Endothelial cell of umbilical vein (primary cell): ENCODE results near the gene PAPOLA. TPM values are rescaled to one million over a fixed set of nuclear protein-coding genes. Genes with fewer than 3 reads are reported as not detected.

Experiments used
- BruUV-seq: library from RNA; stranded (reverse); fragments of 400-500 nt; replicated peaks from 2 replicates; lab custom pipeline; 2021; lab: Mats Ljungman, UMichigan
- CTCF ChIA-PET: fragments of 300-600, 350-600 bp; sonication (Branson Sonifier 250); formaldehyde crosslinking; loops from one replicate; lab custom pipeline; 2021; ENCODE audit warnings: antibody characterized with exemption, inconsistent platforms; lab: Charles Lee
- POLR2A ChIA-PET: fragments of 300-600, 350-600 bp; sonication (Branson Sonifier 250); formaldehyde crosslinking; loops from one replicate; lab custom pipeline; 2021; ENCODE audit warnings: antibody characterized with exemption, inconsistent platforms; lab: Charles Lee
- DNase-seq: peaks from one replicate; pipeline ENCODE4 v3.0.0-alpha.2; 2011; ENCODE audit warnings: low read depth, low spot score
- FAIRE-seq: peaks from 2 replicates; lab custom pipeline; 2011; peaks lifted over from hg19 to GRCh38; lab: Jason Lieb, UNC
- H2AFZ ChIP-seq: 2 replicates; pipeline ENCODE4 v1.6.0; 2012; ENCODE audit warnings: low read depth, low read length, control low read depth, inconsistent platforms
- H3K27ac ChIP-seq: 2 replicates; pipeline ENCODE4 v1.5.1; 2011; ENCODE audit warnings: low read depth, mild to moderate bottlenecking, control low read depth, low read length, moderate library complexity; ENCODE audit not compliant: insufficient read depth
- H3K27me3 ChIP-seq, 2 experiments: 2 replicates each; pipeline versions ENCODE4 v1.6.0 to v1.6.1; 2011; ENCODE audit warnings: low read length in 2 of 2, mixed read lengths in 1 of 2; ENCODE audit not compliant: control insufficient read depth in 2 of 2, insufficient read depth in 2 of 2
- H3K36me3 ChIP-seq, 2 experiments: 2 replicates in 1 of 2; 3 replicates in 1 of 2; pipeline ENCODE4 v1.5.1; 2011; ENCODE audit warnings: low read length in 2 of 2, mild to moderate bottlenecking in 1 of 2, moderate library complexity in 1 of 2; ENCODE audit not compliant: control insufficient read depth in 2 of 2, insufficient read depth in 2 of 2; ENCODE audit errors: extremely low read depth in 1 of 2
- H3K4me1 ChIP-seq: 3 replicates; pipeline ENCODE4 v1.5.1; 2011; ENCODE audit warnings: mild to moderate bottlenecking, low read length; ENCODE audit not compliant: control insufficient read depth, insufficient read depth; ENCODE audit errors: extremely low read depth
- H3K4me2 ChIP-seq: 2 replicates; pipeline ENCODE4 v1.6.1; 2011; ENCODE audit warnings: low read length, control low read depth, mixed read lengths; ENCODE audit not compliant: insufficient read depth
- H3K4me3 ChIP-seq, 3 experiments: fragments of 200-600 bp in 1 of 3; sonication (generic), shearing (Covaris generic) in 1 of 3; replicated peaks in 1 of 3; 2 replicates each; pipeline ENCODE4 v1.5.1; 2011 to 2016; ENCODE audit warnings: control low read depth in 3 of 3, low read length in 3 of 3, mild to moderate bottlenecking in 2 of 3, inconsistent platforms in 1 of 3, low read depth in 1 of 3, moderate library complexity in 1 of 3; ENCODE audit not compliant: insufficient read depth in 1 of 3
- H3K79me2 ChIP-seq: 2 replicates; pipeline ENCODE4 v1.6.0; 2012; ENCODE audit warnings: low read length, inconsistent platforms; ENCODE audit not compliant: control insufficient read depth, insufficient read depth
- H3K9ac ChIP-seq: replicated peaks from 2 replicates; pipeline ENCODE3; 2011; ENCODE audit warnings: low read length, control low read depth; ENCODE audit not compliant: insufficient read depth; ENCODE audit errors: extremely low read depth
- H3K9me1 ChIP-seq: replicated peaks from 3 replicates; pipeline ENCODE4 v1.6.0; 2011; ENCODE audit warnings: mild to moderate bottlenecking, low read length; ENCODE audit not compliant: control insufficient read depth, insufficient read depth; ENCODE audit errors: extremely low read depth
- H3K9me3 ChIP-seq: replicated peaks from 2 replicates; pipeline ENCODE4 v1.5.1; 2012; ENCODE audit warnings: low read length, inconsistent platforms; ENCODE audit not compliant: control insufficient read depth, insufficient read depth
- H4K20me1 ChIP-seq: replicated peaks from 2 replicates; pipeline ENCODE3; 2011; ENCODE audit warnings: mild to moderate bottlenecking, low read length; ENCODE audit not compliant: control insufficient read depth, insufficient read depth; ENCODE audit errors: extremely low read depth
- CTCF ChIP-seq, 2 donors: IDR thresholded peaks; 1 replicate in 1 of 2; 2 replicates in 1 of 2; pipeline ENCODE4 v1.5.1; 2011; ENCODE audit warnings: low read length in 2 of 2, mild to moderate bottlenecking in 2 of 2, moderate library complexity in 2 of 2, control low read depth in 1 of 2, inconsistent platforms in 1 of 2, low read depth in 1 of 2; ENCODE audit not compliant: insufficient read depth in 1 of 2; ENCODE audit errors: extremely low read depth in 1 of 2
- EZH2 ChIP-seq: IDR thresholded peaks from 2 replicates; pipeline ENCODE4 v1.6.1; 2012; ENCODE audit warnings: borderline replicate concordance, low read depth, mild to moderate bottlenecking, moderate library complexity, low read length, inconsistent platforms; ENCODE audit not compliant: severe bottlenecking
- FOS ChIP-seq: IDR thresholded peaks from 2 replicates; pipeline ENCODE4 v1.6.1; 2011; ENCODE audit warnings: mild to moderate bottlenecking, low read length, moderate library complexity, borderline replicate concordance; ENCODE audit not compliant: insufficient read depth
- GATA2 ChIP-seq: IDR thresholded peaks from 2 replicates; pipeline ENCODE4 v1.7.0; 2011; ENCODE audit warnings: low read depth, mild to moderate bottlenecking, moderate library complexity, mixed read lengths, low read length; ENCODE audit not compliant: insufficient read length, insufficient read depth
- JUN ChIP-seq: IDR thresholded peaks from 2 replicates; pipeline ENCODE4 v1.6.1; 2011; ENCODE audit warnings: borderline replicate concordance, low read depth; ENCODE audit not compliant: insufficient read length, insufficient read depth
- MAX ChIP-seq: IDR thresholded peaks from 2 replicates; pipeline ENCODE4 v1.6.1; 2011; ENCODE audit not compliant: insufficient read depth, insufficient read length
- MYC ChIP-seq: IDR thresholded peaks from one replicate; pipeline ENCODE4 v1.6.1; 2011; ENCODE audit warnings: mild to moderate bottlenecking, low read depth, low read length
- POLR2A ChIP-seq: IDR thresholded peaks from 2 replicates; pipeline ENCODE4 v1.6.1; 2012; ENCODE audit warnings: low read depth, mild to moderate bottlenecking, control low read depth, low read length
- POLR2AphosphoS5 ChIP-seq: IDR thresholded peaks from 2 replicates; pipeline ENCODE4 v1.6.1; 2012; ENCODE audit warnings: low read depth, mild to moderate bottlenecking, control low read depth, low read length, moderate library complexity; ENCODE audit not compliant: insufficient read depth
- dilution Hi-C: fragments of 300-500 bp; cut with MboI; formaldehyde crosslinking; loops from one replicate; pipeline ENCODE4 v1.15.0; 2019; ENCODE audit warnings: low sequenced_read_pairs; ENCODE audit not compliant: extremely low pct_ligation_motif_present
- intact Hi-C: fragments of 100-400 bp; cut with micrococcal nuclease; formaldehyde crosslinking; loops from one replicate; pipeline ENCODE4 v1.10.0; 2022
- polyA plus RNA-seq, 4 experiments: library from polyadenylated mRNA; depleted of rRNA in 3 of 4; stranded (reverse) in 3 of 4; unstranded in 1 of 4; fragments of >200 nt; gene quantifications; 2 replicates each; pipeline versions ENCODE4 v1.2.1 to v1.2.3, GENCODE V29; 2011 to 2012; ENCODE audit warnings: missing spikeins in 1 of 4
- total RNA-seq: library from RNA; stranded (reverse); gene quantifications from 2 replicates; pipeline ENCODE4 v1.2.3, GENCODE V29; 2021

The PAPOLA gene
- total and polyA plus RNA-seq, 2 donors (not counting 3 experiments of a cell fraction or from before 2014, with no cell fraction given), result 75.4 to 184 TPM

GRCh38 chr14:96565811-96566210, 63.6 kb downstream of the PAPOLA start:
- ChIA-PET CTCF (interaction anchor here (0.6 to 8.3 kb wide), 11 partner anchors 9 to 700 kb away, joined by 3 to 122 read pairs (median 6); no protein-coding TSS in a partner anchor), POLR2A (no interaction called here)
- no peaks in the 10 kb centered on the region for H3K9me3 ChIP-seq
- no peaks in the 10 kb centered on the region for H3K27me3 ChIP-seq
- no TSS peak for BruUV-seq
- H4K20me1 ChIP-seq, result no peaks in the 10 kb centered on the region
- H2AFZ ChIP-seq, result no peak overlapping the region
- dilution Hi-C loops (no loop called here), intact Hi-C loops (loop anchor here (5.0 kb wide), 2 partner anchors 231 to 464 kb away; partner anchors contain the start of gene VRK1)
- no peaks in the 10 kb centered on the region for H3K79me2 ChIP-seq
- no peak for TF ChIP-seq POLR2A
- TF ChIP-seq GATA2, result no peak
- TF ChIP-seq MAX, result no peak
- TF ChIP-seq EZH2, result no peak
- no peak for TF ChIP-seq MYC
- no peak for TF ChIP-seq JUN
- TF ChIP-seq CTCF (IDR thresholded peaks at IDR 0.05; ENCODE audit: extremely low read depth in 1 of 2, insufficient read depth in 1 of 2, low read depth in 1 of 2, low read length in 2 of 2), result no peak
- no peak for TF ChIP-seq POLR2AphosphoS5
- TF ChIP-seq FOS, result no peak
- no peak for FAIRE-seq
- peaks cover 5 to 11% of the 10 kb centered on the region in 2 experiments for H3K36me3 ChIP-seq
- no peak overlapping the region for H3K4me2 ChIP-seq
- H3K9ac ChIP-seq, result no peak overlapping the region
- DNase-seq, result no peak
- no peaks in the 10 kb centered on the region for H3K9me1 ChIP-seq
- H3K27ac ChIP-seq, result no peak overlapping the region
- H3K4me3 ChIP-seq, result no peak overlapping the region
- no peaks in the 10 kb centered on the region for H3K4me1 ChIP-seq
